ENCODE results near the gene LRRC8C.

LRRC8C gene

GRCh38 chr1:89688607-89689006, 55.7 kb downstream of the LRRC8C start:
- H3K4me3 ChIP-seq (ENCODE audit: control insufficient read depth, low read depth, low read length): no peak overlapping the region
- DNase-seq (ENCODE audit: low read depth): no peak
- TF ChIP-seq, protein P1, sequence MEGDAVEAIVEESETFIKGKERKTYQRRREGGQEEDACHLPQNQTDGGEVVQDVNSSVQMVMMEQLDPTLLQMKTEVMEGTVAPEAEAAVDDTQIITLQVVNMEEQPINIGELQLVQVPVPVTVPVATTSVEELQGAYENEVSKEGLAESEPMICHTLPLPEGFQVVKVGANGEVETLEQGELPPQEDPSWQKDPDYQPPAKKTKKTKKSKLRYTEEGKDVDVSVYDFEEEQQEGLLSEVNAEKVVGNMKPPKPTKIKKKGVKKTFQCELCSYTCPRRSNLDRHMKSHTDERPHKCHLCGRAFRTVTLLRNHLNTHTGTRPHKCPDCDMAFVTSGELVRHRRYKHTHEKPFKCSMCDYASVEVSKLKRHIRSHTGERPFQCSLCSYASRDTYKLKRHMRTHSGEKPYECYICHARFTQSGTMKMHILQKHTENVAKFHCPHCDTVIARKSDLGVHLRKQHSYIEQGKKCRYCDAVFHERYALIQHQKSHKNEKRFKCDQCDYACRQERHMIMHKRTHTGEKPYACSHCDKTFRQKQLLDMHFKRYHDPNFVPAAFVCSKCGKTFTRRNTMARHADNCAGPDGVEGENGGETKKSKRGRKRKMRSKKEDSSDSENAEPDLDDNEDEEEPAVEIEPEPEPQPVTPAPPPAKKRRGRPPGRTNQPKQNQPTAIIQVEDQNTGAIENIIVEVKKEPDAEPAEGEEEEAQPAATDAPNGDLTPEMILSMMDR (IDR thresholded peaks at IDR 0.05; ENCODE audit: control insufficient read depth, insufficient read depth, low read depth, low read length, missing control alignments): no peak

GRCh38 chr1:89689234-89689633, 56.3 kb downstream of the LRRC8C start:
- H3K4me3 ChIP-seq (ENCODE audit: control insufficient read depth, low read depth, low read length): no peak overlapping the region
- TF ChIP-seq, protein P1 (IDR thresholded peaks at IDR 0.05; ENCODE audit: control insufficient read depth, insufficient read depth, low read depth, low read length, missing control alignments): no peak
- no peak for DNase-seq (ENCODE audit: low read depth)

DNA sequence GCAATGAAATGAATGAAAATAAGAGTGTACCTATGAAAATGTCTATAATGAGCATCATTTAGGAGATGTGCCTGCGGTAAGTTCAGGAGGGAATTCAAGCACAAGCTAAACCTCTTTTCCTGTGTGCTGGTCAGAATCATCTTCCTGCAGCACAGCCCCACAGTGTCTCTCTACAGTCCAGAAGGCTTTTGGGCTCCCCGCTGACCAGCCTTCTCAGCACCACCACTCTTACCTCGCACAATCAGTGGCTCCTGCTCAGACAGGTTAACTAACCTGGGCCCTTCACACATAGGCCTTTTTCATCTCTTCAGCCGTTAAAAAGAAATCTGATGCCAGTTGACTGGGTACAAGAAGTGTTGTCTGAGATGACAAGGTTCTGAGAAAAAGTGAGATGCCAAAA, 57.7 kb downstream of the LRRC8C start:
- no peak overlapping the region for H3K4me3 ChIP-seq (ENCODE audit: control insufficient read depth, low read depth, low read length)
- DNase-seq (ENCODE audit: low read depth): no peak
- TF ChIP-seq, protein P1 (IDR thresholded peaks at IDR 0.05; ENCODE audit: control insufficient read depth, insufficient read depth, low read depth, low read length, missing control alignments): no peak

DNA sequence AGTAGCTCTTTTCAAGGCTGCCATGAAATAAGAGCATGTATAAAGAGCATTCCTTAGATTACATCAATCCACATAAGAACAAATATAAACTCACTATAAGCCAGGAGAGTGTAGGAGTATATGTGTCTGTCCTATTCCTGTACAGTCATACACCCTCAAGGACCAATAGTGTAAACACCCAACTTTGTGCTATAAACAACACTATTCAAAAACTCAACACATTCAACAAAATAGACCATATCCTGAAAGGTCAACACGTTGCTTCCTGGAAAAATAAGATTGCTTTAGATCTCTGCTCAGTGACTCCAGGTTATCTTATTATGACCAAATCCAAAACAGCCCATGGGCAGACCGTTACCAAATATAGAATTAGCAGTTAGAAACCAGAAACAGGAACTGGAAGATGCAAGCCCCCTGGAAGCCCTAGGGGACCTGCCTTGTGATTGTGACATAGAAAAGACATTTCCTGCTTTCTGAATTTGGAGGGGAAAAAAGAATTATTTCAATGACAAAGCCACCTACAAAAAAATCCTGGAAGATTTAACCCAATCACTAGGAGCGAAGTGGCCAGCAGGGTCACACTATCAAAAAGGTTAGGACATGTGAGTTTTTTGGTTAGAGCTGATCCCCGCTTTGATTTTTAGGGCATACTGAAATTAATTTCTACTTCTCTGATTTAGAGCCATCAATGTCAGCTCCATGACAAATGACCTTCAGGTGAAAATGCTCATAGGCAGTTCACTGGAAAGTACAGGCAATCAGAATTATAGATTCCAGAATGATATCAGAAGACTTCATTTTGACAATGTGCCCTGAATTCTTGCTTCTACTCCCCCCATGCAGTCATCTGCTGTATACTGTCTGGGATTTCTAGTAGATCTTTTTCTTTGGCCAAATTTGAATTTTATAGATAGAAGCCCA, 59.9 kb downstream of the LRRC8C start:
- TF ChIP-seq, protein P1 (IDR thresholded peaks at IDR 0.05; ENCODE audit: control insufficient read depth, insufficient read depth, low read depth, low read length, missing control alignments): no peak

GRCh38 chr1:89695847-89696246, 62.9 kb downstream of the LRRC8C start:
- H3K4me3 ChIP-seq (ENCODE audit: control insufficient read depth, low read depth, low read length): no peak overlapping the region
- no peak for DNase-seq (ENCODE audit: low read depth)
- TF ChIP-seq, protein P1 (IDR thresholded peaks at IDR 0.05; ENCODE audit: control insufficient read depth, insufficient read depth, low read depth, low read length, missing control alignments): no peak

More for the DNA sequence above, 59.9 kb downstream of the LRRC8C start:
- DNase-seq (ENCODE audit: low read depth): no peak
- no peak overlapping the region for H3K4me3 ChIP-seq (ENCODE audit: control insufficient read depth, low read depth, low read length)

GRCh38 chr1:89697383-89697782, 64.5 kb downstream of the LRRC8C start:
- no peak overlapping the region for H3K4me3 ChIP-seq (ENCODE audit: control insufficient read depth, low read depth, low read length)
- TF ChIP-seq, protein P1 (IDR thresholded peaks at IDR 0.05; ENCODE audit: control insufficient read depth, insufficient read depth, low read depth, low read length, missing control alignments): no peak
- no peak for DNase-seq (ENCODE audit: low read depth)
